ENCODE data around the gene NXPE3.

The NXPE3 gene

DNA sequence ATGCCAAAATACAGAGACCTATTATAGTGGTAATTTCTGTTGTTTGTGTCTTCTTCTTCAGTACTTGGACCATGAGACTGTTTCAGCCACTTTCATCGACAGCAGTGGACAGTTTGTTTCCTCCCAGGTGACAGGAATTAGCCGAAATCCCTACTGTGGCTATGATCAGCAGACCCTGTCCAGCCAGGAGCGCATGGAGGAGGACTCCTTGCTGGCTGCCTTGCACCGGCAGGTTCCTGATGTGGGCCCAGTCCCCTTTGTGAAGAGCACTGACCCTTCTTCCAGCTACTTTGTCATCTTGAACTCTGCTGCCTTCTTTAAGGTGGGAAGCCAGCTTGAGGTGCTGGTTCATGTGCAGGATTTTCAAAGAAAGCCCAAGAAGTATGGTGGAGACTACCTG lies 22.2 kb downstream of the NXPE3 start:
- H3F3A ChIP-seq (ENCODE audit: control insufficient read depth, insufficient read depth): peaks cover 3% of the 10 kb centered on the region; the same call in 1 of the 2 replicates
- H3K4me1 ChIP-seq (ENCODE audit: control insufficient read depth, low read length): peaks cover 2% of the 10 kb centered on the region
- no peaks in the 10 kb centered on the region for H3K9me2 ChIP-seq (replicated peaks; ENCODE audit: control insufficient read depth, low read length)
- H3K79me2 ChIP-seq (ENCODE audit: control insufficient read depth, low read length): peaks cover 20% of the 10 kb centered on the region
- no peak overlapping the region for H3K4me3 ChIP-seq (ENCODE audit: low read length)
- H4K20me1 ChIP-seq (ENCODE audit: control insufficient read depth, insufficient read depth, low read depth, low read length): no peaks in the 10 kb centered on the region
- peaks cover 5% of the 10 kb centered on the region; the same call in 1 of the 2 replicates for H3K9me3 ChIP-seq (ENCODE audit: control insufficient read depth, insufficient read depth, low read length)
- peaks cover 56% of the 10 kb centered on the region for H3K36me3 ChIP-seq (ENCODE audit: control insufficient read depth, low read length)
- TF ChIP-seq, protein P1, sequence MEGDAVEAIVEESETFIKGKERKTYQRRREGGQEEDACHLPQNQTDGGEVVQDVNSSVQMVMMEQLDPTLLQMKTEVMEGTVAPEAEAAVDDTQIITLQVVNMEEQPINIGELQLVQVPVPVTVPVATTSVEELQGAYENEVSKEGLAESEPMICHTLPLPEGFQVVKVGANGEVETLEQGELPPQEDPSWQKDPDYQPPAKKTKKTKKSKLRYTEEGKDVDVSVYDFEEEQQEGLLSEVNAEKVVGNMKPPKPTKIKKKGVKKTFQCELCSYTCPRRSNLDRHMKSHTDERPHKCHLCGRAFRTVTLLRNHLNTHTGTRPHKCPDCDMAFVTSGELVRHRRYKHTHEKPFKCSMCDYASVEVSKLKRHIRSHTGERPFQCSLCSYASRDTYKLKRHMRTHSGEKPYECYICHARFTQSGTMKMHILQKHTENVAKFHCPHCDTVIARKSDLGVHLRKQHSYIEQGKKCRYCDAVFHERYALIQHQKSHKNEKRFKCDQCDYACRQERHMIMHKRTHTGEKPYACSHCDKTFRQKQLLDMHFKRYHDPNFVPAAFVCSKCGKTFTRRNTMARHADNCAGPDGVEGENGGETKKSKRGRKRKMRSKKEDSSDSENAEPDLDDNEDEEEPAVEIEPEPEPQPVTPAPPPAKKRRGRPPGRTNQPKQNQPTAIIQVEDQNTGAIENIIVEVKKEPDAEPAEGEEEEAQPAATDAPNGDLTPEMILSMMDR (IDR thresholded peaks at IDR 0.05; ENCODE audit: low read depth, low read length, poor library complexity, severe bottlenecking): no peak
- TF ChIP-seq EZH2phosphoT487 (IDR thresholded peaks at IDR 0.05; ENCODE audit: borderline replicate concordance, low read length): no peak
- no peak overlapping the region for H3K4me2 ChIP-seq (ENCODE audit: low read length)
- no peak overlapping the region for H3K27ac ChIP-seq (ENCODE audit: low read depth, low read length)
- no peaks in the 10 kb centered on the region for H3K27me3 ChIP-seq (ENCODE audit: control insufficient read depth, low read length)

DNA sequence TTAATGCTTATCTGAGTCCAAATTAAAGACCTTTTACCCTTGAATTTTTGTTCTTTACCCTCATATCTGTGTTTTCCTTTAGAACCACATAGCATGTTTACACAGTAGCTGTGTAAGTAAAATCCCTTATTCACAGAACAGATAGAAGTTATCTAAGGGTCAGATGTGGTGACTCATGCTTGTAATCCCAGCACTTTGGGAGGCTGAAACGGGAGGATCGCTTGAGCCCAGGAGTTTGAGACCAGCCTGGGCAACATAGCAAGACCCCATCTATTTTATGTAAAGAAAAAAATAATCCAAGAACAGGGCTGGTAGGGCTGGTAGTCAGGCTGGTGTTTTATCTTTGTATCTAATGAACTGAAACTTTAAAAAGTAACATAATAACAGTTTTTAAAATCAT lies 23.2 kb downstream of the NXPE3 start:
- peaks cover 53% of the 10 kb centered on the region for H3K36me3 ChIP-seq (ENCODE audit: control insufficient read depth, low read length)
- peaks cover 3% of the 10 kb centered on the region; the same call in 1 of the 2 replicates for H3F3A ChIP-seq (ENCODE audit: control insufficient read depth, insufficient read depth)
- no peaks in the 10 kb centered on the region for H3K9me2 ChIP-seq (replicated peaks; ENCODE audit: control insufficient read depth, low read length)
- H3K27me3 ChIP-seq (ENCODE audit: control insufficient read depth, low read length): no peaks in the 10 kb centered on the region
- no peaks in the 10 kb centered on the region for H3K4me1 ChIP-seq (ENCODE audit: control insufficient read depth, low read length)
- H3K4me2 ChIP-seq (ENCODE audit: low read length): no peak overlapping the region
- H3K4me3 ChIP-seq (ENCODE audit: low read length): no peak overlapping the region
- H3K79me2 ChIP-seq (ENCODE audit: control insufficient read depth, low read length): peaks cover 10% of the 10 kb centered on the region
- H4K20me1 ChIP-seq (ENCODE audit: control insufficient read depth, insufficient read depth, low read depth, low read length): no peaks in the 10 kb centered on the region
- TF ChIP-seq, protein P1 (IDR thresholded peaks at IDR 0.05; ENCODE audit: low read depth, low read length, poor library complexity, severe bottlenecking): no peak
- no peak for TF ChIP-seq EZH2phosphoT487 (IDR thresholded peaks at IDR 0.05; ENCODE audit: borderline replicate concordance, low read length)
- no peak overlapping the region for H3K27ac ChIP-seq (ENCODE audit: low read depth, low read length)
- no peaks in the 10 kb centered on the region for H3K9me3 ChIP-seq (ENCODE audit: control insufficient read depth, insufficient read depth, low read length)

DNA sequence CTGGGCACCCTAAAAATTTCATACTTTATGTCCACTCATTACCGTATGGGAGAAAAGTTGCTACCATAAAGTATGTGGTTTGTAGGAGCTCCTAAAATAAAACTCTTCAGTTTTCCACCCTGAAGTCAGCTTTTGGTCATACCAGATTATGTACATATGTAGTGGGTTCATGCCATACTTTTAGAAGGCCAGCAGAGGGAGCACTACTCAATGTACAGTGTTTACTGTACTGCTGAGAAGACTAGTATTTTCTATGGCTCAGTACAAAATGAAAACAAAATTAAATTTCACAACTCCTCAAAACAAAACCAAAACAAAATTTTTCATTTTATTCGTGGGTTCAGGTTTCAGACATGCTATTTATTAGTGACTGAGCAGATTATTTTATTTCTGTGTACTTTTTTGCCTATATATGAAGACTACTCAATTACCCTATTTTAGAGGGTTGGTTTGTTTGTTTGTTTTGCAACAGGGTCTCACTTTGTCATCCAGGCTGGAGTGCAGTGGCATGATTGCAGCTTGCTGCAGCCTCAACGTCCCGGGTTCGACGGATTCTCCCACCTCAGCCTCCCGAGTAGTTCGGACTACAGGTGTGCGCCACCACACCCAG lies 24.3 kb downstream of the NXPE3 start:
- Histone ChIP-seq H3F3A (ENCODE audit: control insufficient read depth, insufficient read depth) (peaks cover 3% of the 10 kb centered on the region; the same call in 1 of the 2 replicates), H3K9me2 (replicated peaks; ENCODE audit: control insufficient read depth, low read length) (no peaks in the 10 kb centered on the region), H3K79me2 (ENCODE audit: control insufficient read depth, low read length) (0 out of 2 replicates have a peak, but pooled peaks cover 8% of the 10 kb centered on the region), H3K4me3 (ENCODE audit: low read length) (no peak overlapping the region), H3K36me3 (ENCODE audit: control insufficient read depth, low read length) (peaks cover 50% of the 10 kb centered on the region), H3K27ac (ENCODE audit: low read depth, low read length) (no peak overlapping the region), H4K20me1 (ENCODE audit: control insufficient read depth, insufficient read depth, low read depth, low read length) (no peaks in the 10 kb centered on the region), H3K4me2 (ENCODE audit: low read length) (no peak overlapping the region), H3K4me1 (ENCODE audit: control insufficient read depth, low read length) (no peaks in the 10 kb centered on the region), H3K9me3 (ENCODE audit: control insufficient read depth, insufficient read depth, low read length) (no peaks in the 10 kb centered on the region), H3K27me3 (ENCODE audit: control insufficient read depth, low read length) (no peaks in the 10 kb centered on the region)
- TF ChIP-seq EZH2phosphoT487 (IDR thresholded peaks at IDR 0.05; ENCODE audit: borderline replicate concordance, low read length): no peak
- TF ChIP-seq, protein P1 (IDR thresholded peaks at IDR 0.05; ENCODE audit: low read depth, low read length, poor library complexity, severe bottlenecking): peak; percentile 87
